ENCODE data around the gene MAP6D1.

Gene MAP6D1
- total RNA-seq: 0 to 0.14 reads per million in 2 donors

- DNase-seq: no peak
These were observed at the start of gene MAP6D1 for GRCh38 chr3:183825456-183826161. Gene MAP6D1 (minus strand): TSS chr3:183825577. CDS start chr3:183825547, 30 bp downstream.

GRCh38 chr3:183873914-183874313 lies 48.5 kb upstream of the MAP6D1 start:
- DNase-seq: no peak

GRCh38 chr3:183871541-183871940 lies 46.2 kb upstream of the MAP6D1 start:
- no peak for DNase-seq

- DNase-seq: no peak
These were observed 45.2 kb upstream of the MAP6D1 start for GRCh38 chr3:183870563-183870962.

GRCh38 chr3:183868796-183869195 lies 43.4 kb upstream of the MAP6D1 start:
- DNase-seq: no peak

- DNase-seq: no peak
These were observed 37.2 kb upstream of the MAP6D1 start for GRCh38 chr3:183862610-183863009.

- no peak for DNase-seq
These were observed 32.5 kb upstream of the MAP6D1 start for GRCh38 chr3:183857863-183858262.

- DNase-seq: no peak
These were observed 29.1 kb upstream of the MAP6D1 start for GRCh38 chr3:183854318-183855035.

- DNase-seq: no peak
These were observed 20.4 kb upstream of the MAP6D1 start for GRCh38 chr3:183845608-183846288.

- no peak for DNase-seq
These were observed 19.7 kb upstream of the MAP6D1 start for GRCh38 chr3:183845090-183845489.

- no peak for DNase-seq
These were observed 19.2 kb upstream of the MAP6D1 start for GRCh38 chr3:183844606-183845005.

- no peak for DNase-seq
These were observed 14.4 kb upstream of the MAP6D1 start for GRCh38 chr3:183839751-183840150.

GRCh38 chr3:183837894-183838293 lies 12.5 kb upstream of the MAP6D1 start:
- no peak for DNase-seq

- DNase-seq: no peak
These were observed 12.0 kb upstream of the MAP6D1 start for GRCh38 chr3:183837390-183837789.

GRCh38 chr3:183833516-183833915 lies 8.1 kb upstream of the MAP6D1 start:
- no peak for DNase-seq

- DNase-seq: no peak
These were observed 4.8 kb upstream of the MAP6D1 start for GRCh38 chr3:183830187-183830586.

- DNase-seq: no peak
These were observed 4.1 kb upstream of the MAP6D1 start for GRCh38 chr3:183829466-183829865.

GRCh38 chr3:183828538-183828870 lies 3.1 kb upstream of the MAP6D1 start:
- no peak for DNase-seq

- no peak for DNase-seq
These were observed 2.6 kb upstream of the MAP6D1 start for GRCh38 chr3:183827809-183828537.

- DNase-seq: no peak
These were observed 1.3 kb upstream of the MAP6D1 start for GRCh38 chr3:183826448-183827250.

GRCh38 chr3:183824761-183825455 lies 469 bp downstream of the MAP6D1 start:
- no peak for DNase-seq

GRCh38 chr3:183823963-183824362 lies 1.4 kb downstream of the MAP6D1 start:
- DNase-seq: no peak

Data from T-helper 9 cell (primary cell).